Astrocyte of the spinal cord (primary cell): ENCODE results near the gene ZNF236.

ENCODE experiments used
- DNase-seq: peaks from one replicate; pipeline ENCODE4 v3.0.0; 2011; ENCODE audit warnings: low read depth, low spot score
- H3K4me3 ChIP-seq: 2 replicates; pipeline ENCODE4 v1.5.1; 2011; ENCODE audit warnings: low read depth, mild to moderate bottlenecking, low read length, moderate library complexity
- in situ Hi-C: cut with HindIII; loops from 2 replicates; pipeline ENCODE4 v1.10.0; 2017; ENCODE audit warnings: low sequenced_read_pairs
- TF ChIP-seq, protein P1 (sequence below): IDR thresholded peaks from 2 replicates; pipeline ENCODE4 v1.5.1; 2012; ENCODE audit warnings: low read depth, mild to moderate bottlenecking, low read length, inconsistent platforms

ZNF236 gene

DNA sequence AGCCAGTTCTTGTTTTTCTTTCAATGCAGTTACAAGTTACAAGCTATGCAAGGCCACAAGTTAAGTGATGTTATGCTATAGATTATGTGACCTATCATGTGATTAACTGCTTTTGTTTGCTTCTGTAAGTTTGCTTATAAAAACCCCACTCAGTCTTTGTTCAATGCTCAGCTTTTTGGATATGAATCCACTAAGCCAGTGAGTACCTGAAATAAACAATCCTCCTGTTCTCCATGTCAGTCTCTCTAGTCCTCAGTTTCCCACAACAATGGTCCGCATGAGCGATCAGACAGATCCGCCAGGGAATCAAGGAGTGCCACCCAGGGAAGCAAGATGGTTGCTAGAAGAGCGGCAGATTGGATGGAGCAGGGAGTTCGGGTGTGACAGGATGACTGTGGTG is 30.7 kb upstream of the ZNF236 start:
- in situ Hi-C loops: no loop called here
- TF ChIP-seq, protein P1, sequence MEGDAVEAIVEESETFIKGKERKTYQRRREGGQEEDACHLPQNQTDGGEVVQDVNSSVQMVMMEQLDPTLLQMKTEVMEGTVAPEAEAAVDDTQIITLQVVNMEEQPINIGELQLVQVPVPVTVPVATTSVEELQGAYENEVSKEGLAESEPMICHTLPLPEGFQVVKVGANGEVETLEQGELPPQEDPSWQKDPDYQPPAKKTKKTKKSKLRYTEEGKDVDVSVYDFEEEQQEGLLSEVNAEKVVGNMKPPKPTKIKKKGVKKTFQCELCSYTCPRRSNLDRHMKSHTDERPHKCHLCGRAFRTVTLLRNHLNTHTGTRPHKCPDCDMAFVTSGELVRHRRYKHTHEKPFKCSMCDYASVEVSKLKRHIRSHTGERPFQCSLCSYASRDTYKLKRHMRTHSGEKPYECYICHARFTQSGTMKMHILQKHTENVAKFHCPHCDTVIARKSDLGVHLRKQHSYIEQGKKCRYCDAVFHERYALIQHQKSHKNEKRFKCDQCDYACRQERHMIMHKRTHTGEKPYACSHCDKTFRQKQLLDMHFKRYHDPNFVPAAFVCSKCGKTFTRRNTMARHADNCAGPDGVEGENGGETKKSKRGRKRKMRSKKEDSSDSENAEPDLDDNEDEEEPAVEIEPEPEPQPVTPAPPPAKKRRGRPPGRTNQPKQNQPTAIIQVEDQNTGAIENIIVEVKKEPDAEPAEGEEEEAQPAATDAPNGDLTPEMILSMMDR: no peak
- no peak overlapping the region for H3K4me3 ChIP-seq
- DNase-seq: peak; percentile 1

DNA sequence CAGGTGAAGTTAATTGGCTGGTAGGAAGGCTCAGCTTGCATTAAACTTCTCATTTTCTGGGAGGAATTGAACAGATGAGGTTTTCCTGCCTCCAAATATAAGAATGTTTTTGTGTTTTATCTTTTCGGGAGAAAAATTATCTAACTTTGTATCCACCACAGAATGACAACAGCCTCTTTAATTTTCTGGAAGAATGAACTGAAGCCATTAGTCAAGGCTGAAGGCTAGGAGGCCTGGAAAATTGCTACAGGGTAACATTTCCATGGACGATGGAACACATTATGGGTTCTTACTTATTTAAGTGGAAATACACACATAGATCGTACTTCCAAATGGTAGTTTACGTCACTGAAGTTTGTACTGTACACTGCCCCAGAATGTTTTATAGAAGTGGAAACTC is 28.0 kb upstream of the ZNF236 start:
- in situ Hi-C loops: no loop called here
- TF ChIP-seq, protein P1: no peak
- no peak for DNase-seq
- H3K4me3 ChIP-seq: no peak overlapping the region

DNA sequence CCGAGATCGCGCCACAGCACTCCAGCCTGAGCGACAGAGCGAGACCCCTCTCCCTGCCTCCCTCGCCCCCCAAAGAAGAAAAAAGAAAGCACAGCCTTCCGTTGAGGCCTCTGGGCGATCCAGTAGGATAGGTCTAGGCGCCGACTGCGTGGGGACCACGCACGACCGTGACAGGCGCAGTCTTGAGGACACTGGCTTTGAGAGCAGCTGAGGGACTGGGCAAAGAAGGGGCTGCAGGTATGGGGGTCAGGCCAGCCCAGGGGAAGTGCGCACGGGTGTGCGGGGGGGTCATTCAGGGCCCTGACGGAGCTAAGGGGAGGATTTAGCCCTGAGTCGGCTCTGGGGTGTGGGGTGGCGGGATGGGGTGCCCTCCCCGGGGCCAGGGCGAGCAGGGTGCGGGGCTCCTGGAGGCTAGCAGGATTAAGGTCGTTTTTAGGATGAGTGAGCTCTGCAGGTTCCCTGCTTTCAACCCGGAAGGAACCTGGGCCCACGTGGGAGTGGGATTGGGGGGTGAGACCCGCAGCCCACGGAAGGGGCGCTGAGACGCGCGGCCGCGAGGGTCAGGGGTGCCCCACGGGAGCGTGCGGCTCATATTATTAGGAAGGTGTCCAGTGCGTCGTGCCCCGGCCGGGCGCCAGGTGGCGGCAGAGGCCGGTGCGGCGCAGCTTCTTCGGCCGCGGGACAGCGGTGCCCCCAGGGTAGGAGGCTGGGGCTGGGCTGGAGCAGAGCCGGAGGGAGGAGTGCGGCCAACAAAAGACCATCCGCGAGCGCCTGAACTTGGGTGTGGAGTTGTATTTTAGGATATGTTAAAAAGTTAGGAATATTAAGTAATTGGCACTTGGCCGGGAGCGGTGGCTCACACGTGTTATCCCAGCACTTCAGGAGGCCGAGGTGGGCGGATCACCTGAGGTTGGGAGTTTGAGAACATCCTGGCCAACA is 20.5 kb upstream of the ZNF236 start:
- TF ChIP-seq, protein P1: peak; percentile 81
- H3K4me3 ChIP-seq: peak overlapping the region; percentile 38
- in situ Hi-C loops: no loop called here
- peak; percentile 50 for DNase-seq

DNA sequence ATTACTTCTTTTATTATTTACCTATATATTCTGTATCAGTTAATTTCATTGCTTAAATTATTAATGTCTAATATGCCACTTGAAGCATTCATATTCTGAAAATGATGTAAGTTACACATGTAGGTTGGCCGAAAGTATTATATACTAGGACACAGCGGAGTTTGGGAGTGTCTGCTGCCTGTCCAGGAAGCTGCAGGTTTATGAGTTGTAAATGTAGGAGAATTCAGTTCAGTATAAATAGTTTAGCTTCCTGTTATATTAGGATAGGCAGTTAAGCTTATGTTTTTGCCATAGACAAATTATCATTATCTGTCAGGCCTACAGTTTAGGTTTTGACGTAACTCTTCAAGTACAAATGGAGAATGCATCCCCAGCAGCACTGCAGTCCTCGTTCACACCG is 18.9 kb upstream of the ZNF236 start:
- no peak for DNase-seq
- TF ChIP-seq, protein P1: no peak
- no peak overlapping the region for H3K4me3 ChIP-seq
- in situ Hi-C loops: no loop called here

DNA sequence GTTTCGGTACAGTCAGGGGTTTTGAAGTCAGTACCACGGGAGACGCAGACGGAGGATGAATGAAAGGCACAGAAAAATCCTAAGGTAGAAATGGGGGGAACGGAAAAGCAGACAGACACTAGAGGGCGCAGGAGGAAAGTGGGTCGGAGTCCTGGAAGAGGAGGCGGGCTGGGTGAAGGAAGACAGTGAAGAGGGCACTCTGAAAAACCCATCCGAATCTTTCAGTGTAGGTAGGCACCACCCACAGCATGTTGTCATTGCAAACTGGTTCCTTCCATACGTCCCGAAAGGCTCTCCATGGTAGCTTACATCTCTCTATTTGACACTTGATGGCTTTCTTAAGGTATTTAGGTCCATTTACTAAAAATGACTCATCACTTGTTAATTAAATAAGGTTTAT is 18.5 kb upstream of the ZNF236 start:
- no peak overlapping the region for H3K4me3 ChIP-seq
- TF ChIP-seq, protein P1: peak; percentile 89
- in situ Hi-C loops: no loop called here
- peak; percentile 54 for DNase-seq

DNA sequence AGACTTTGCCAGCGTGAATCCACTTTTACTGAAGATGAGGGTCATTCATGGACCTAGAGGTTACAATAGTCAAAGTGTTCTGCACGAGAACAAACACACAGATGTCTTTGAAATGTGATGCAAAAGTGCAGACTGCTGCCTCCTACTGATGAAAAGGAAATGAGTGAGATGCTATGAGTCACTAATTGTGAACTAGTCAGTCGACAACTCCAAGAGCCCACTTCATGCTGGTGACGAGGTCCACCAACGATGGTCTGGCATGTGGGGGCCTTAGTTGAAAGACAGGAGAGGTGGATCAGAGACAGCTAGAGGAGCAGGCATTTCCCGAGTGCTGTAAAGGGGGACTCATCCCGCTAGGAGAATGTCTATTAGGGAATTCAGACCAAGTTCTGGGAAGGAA is 17.1 kb upstream of the ZNF236 start:
- in situ Hi-C loops: no loop called here
- H3K4me3 ChIP-seq: no peak overlapping the region
- TF ChIP-seq, protein P1: no peak
- peak; percentile 39 for DNase-seq
